SU-DHL-6 (cell line): ENCODE data around the gene CDH13.

Experiments
- CTCF ChIP-seq: fragments of 200-600 bp; sonication (generic); IDR thresholded peaks from one replicate; pipeline ENCODE4 v1.5.1; 2017; ENCODE audit warnings: antibody characterized with exemption, mild to moderate bottlenecking, low read length, moderate library complexity; ENCODE audit not compliant: insufficient read depth, poor library complexity, severe bottlenecking
- EZH2phosphoT487 ChIP-seq: fragments of 200-600 bp; sonication (generic), shearing (Covaris generic); conservative IDR thresholded peaks from 2 replicates; pipeline ENCODE4 v1.6.1; 2018; ENCODE audit warnings: mild to moderate bottlenecking, antibody characterized with exemption, low read length, moderate library complexity, mixed read lengths

- TF ChIP-seq EZH2phosphoT487 (no peak), CTCF (no peak)
Observed at GRCh38 chr16:82636958-82637357, 10.2 kb downstream of the CDH13 start.
